HG03469 (cell line): ENCODE results near the gene LGALS7.

ENCODE experiments used
- ATAC-seq: cut with Tn5 transposase; IDR thresholded peaks from one replicate; pipeline ENCODE4 v1.9.1; 2021; ENCODE audit warnings: mild to moderate bottlenecking, moderate library complexity, moderate number of reproducible peaks; ENCODE audit not compliant: unreplicated experiment

Gene LGALS7

GRCh38 chr19:38741670-38742069 lies 31.6 kb downstream of the LGALS7 start:
- no peak for ATAC-seq

- ATAC-seq, result no peak
Measured at GRCh38 chr19:38740932-38741331, 32.4 kb downstream of the LGALS7 start.

DNA sequence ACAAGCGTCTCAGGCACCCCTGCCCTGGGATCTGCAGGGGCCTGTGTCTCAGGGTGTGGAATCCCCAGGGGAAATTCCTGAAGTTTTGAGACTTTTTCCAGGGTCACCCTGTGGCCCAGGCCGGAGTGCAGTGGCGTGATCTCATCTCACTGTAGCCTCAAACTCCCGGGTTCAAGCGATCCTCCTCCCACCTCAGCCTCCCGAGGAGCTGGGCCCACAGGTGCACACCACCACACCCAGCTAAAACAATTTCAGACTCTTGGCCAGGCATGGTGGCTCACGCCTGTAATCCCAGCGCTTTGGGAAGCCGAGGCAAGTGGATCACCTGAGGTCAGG lies 33.1 kb downstream of the LGALS7 start:
- ATAC-seq, result no peak

GRCh38 chr19:38739440-38740256 lies 33.7 kb downstream of the LGALS7 start:
- no peak for ATAC-seq

- no peak for ATAC-seq
Measured at GRCh38 chr19:38737921-38738737, 35.2 kb downstream of the LGALS7 start.

DNA sequence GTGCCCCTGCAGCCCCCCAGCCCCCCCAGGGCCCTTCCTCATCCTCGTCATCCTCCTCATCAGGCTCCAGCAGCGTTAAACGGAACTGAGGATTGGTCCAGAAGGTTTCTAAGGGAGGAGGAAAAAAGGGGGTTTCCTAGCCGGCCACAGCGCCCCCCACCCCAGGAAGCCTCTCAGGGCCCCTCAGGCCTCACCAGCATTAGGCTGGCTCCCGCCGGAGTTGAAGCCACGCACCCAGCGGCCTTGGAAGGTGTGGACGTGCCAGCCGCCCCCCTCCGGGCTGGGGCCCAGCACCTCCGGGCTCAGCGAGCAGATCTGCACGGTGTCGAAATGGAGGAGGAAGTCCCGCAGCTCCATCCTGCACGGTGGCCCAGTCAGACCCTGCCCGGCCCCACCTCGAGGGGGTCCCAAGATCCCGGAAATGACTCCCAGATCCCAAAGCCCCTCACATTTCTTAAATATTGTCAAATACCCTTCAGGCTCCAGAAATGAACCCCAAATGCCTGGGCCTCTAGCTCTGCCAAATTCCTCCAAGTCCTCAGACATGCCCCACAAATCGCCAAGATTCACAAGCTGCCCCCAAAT lies 35.9 kb downstream of the LGALS7 start:
- ATAC-seq, result no peak

DNA sequence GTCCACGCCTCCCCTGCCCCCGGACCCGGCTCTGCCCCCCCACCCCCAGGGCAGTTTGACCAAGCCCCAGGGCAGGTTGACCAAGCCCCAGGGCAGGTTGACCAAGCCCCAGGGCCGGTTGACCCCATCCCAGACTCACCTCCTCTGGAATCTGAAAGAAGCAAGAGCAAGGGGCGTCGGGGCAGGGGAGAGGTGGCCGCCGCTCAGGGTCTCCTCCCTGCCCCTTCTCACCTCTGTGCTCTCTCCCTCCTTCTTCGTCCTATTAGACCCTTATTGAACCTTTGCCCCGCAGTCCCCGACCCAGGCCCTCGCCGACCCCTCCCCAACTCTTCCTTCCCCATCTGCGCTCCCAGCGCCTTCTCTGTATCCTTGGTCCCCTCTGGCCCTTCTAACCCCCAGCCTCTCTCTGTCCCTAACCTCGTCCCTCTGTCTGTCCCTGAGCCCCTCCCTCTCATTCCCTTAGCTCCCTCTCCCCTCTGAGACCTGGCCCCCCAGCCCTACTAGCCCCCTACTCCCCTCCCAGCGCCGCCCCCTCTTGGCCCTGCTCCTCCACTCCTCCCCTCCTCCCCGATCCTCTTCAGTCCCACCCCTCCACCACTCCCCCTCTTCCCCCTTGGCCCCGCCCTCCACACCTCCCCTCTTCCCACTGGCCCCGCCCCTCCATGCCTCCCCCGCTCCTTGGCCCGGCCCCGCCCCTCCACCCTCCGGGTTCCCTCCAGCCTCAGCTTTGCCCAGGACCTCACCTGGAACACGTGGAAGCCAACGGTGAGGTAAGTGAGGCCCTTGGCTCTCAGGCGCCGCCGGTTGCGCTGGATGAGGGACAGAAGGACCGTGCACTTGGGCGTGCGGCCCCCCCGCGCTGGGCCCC lies 36.7 kb downstream of the LGALS7 start:
- no peak for ATAC-seq

DNA sequence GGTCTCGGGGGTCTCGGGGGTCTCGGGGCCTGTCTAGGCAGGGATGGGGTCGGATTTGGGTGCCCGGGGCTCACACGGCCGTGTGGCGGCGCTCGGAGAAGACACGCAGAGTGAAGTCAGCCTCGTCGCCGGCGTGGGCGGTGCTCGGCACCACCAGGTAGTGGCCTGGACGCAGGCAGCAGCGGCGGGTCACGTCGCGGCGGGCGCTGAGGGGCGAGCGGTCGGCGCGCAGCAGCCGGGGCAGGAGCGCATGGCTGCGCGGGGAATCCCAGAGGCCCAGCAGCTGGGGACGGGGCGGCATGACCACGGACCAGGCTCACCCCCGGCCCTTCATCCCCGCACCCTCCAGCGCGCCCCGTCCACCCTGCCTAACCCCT lies 37.3 kb downstream of the LGALS7 start:
- no peak for ATAC-seq

- ATAC-seq, result no peak
Measured at GRCh38 chr19:38735257-38735686, 38.0 kb downstream of the LGALS7 start.

DNA sequence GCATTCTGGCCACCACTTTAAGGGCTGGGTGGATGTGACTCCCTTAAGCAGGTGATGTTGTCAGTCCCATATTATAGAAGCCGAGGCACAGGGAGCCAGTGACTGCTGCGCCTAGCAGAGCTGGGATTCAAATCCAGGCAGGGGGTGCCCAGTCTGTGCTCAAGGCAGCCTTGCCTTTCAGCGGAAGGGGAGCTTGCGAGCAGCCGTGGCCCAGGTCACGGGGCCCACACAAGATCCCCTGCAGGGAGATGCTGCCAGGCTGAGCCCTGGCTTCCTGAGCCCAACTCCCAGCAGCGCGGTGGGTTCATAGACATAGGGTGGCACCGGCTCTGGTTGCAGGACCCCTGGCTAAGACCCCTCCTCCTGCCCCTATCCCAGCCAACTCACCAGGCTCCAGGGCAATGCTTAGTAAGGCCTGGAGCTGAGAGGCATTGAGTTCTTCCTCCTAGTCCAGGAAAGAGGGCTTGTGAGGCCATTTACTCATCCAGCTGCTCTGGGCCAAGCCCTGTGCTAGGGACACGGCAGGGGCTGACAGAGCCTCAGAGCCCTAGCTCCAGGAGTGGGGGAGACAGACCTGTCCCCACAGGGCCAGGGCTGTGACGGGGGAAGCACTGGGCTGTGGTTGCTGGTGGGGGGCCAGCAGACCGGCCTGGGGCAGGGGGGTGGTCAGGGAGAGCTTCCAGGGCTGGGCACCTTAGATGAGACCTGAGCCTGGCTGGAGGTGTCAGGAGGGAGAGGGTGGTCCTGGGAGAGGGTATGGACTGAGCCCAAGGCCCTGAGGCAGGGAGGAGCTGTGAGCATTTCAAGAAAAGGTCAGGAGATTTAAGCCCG lies 38.7 kb downstream of the LGALS7 start:
- ATAC-seq, result no peak

DNA sequence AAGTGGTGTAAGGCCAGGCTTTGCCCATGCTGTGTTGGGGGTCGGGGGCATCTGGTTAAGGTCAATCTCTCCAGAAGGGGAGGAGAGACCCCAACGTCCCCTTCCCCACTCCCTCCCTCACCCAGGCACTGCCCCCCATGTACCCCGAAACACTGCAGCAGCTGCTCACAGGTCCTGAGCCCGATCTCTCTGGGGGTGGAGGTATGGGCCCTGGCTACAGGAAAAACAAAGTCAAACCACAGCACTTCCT lies 39.2 kb downstream of the LGALS7 start:
- ATAC-seq, result no peak

GRCh38 chr19:38733493-38734175 lies 39.7 kb downstream of the LGALS7 start:
- no peak for ATAC-seq

DNA sequence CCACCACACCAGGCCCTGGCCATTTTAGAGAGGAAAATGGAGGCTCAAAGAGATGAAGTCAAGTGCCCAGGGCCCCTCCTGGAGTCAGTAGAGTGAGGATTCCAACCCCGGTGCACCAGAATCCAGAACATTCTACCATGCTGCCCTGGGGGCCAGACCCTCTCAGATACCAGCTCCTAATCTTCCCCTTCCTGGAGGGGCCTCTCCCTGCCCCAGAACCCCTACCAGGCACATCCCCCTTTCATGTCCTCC lies 40.1 kb downstream of the LGALS7 start:
- ATAC-seq, result no peak

GRCh38 chr19:38731654-38732301 lies 41.5 kb downstream of the LGALS7 start:
- ATAC-seq, result no peak

- ATAC-seq, result no peak
Measured at GRCh38 chr19:38730731-38731589, 42.4 kb downstream of the LGALS7 start.

DNA sequence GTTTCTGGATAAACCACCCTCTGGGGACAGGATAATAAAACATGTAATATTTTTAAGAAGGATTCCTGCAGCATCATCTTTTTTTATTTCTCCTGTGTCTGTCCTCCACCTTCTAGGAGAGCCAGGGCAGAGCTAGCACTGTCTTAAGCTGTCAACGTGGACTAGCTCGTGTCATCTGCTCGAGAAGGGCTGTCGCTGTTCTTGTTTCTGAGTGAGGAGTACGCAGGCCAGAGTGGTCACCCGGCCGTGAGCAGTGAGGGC lies 42.9 kb downstream of the LGALS7 start:
- no peak for ATAC-seq

DNA sequence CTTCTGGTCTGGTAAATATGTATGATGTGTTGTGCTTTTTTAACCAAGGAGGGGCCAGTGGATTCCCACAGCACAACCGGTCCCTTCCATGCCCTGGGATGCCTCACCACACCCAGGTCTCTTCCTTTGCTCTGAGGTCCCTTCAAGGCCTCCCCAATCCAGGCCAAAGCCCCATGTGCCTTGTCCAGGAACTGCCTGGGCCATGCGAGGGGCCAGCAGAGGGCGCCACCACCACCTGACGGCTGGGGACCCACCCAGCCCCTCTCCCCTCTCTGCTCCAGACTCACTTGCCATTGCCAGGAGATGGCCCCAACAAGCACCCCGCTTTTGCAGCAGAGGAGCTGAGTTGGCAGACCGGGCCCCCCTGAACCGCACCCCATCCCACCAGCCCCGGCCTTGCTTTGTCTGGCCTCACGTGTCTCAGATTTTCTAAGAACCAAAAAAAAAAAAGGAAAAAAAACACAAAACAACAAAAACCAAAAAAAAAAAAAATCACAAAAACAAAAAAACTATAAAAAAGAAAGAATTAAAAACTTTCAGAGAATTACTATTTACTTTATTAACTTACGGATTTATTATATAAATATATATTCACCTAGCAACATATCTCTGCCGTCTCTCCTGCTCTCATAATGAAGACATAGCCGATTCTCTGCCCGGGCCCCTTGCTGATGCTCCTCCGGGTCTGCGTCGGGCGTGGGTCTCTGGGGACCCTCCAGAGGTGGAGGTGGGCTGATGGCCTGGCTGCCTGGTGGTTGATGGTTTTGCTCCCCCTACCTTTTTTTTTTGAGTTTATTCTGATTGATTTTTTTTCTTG lies 43.5 kb downstream of the LGALS7 start:
- ATAC-seq, result no peak
